ENCODE data around the gene FGF11.

Gene FGF11

GRCh38 chr17:7439462-7440112 is at the start of gene FGF11:
FGF11 (plus strand) TSS chr17:7439512; CDS start chr17:7439621, 109 bp downstream.
- no peak for DNase-seq

- DNase-seq, result no peak
Observed at GRCh38 chr17:7389924-7390910, 49.1 kb upstream of the FGF11 start.

- no peak for DNase-seq
Observed at GRCh38 chr17:7391307-7391706, 48.0 kb upstream of the FGF11 start.

- DNase-seq, result no peak
Observed at GRCh38 chr17:7392696-7393612, 46.4 kb upstream of the FGF11 start.

- DNase-seq, result no peak
Observed at GRCh38 chr17:7393613-7394451, 45.5 kb upstream of the FGF11 start.

- DNase-seq, result peak; percentile 58
Observed at GRCh38 chr17:7394452-7395191, 44.7 kb upstream of the FGF11 start, which contains the start of gene PLSCR3. PLSCR3 (minus strand) TSS chr17:7394525; CDS start chr17:7394110, 415 bp downstream.

- no peak for DNase-seq
Observed at GRCh38 chr17:7396147-7396546, 43.2 kb upstream of the FGF11 start.

- no peak for DNase-seq
Observed at GRCh38 chr17:7398612-7399011, 40.7 kb upstream of the FGF11 start.

GRCh38 chr17:7403043-7403726 is 36.1 kb upstream of the FGF11 start:
- no peak for DNase-seq

GRCh38 chr17:7403727-7403976 is 35.7 kb upstream of the FGF11 start:
- peak; percentile 72 for DNase-seq

- peak; percentile 99 for DNase-seq
Observed at GRCh38 chr17:7403977-7404736, 35.2 kb upstream of the FGF11 start, which contains the start of gene TMEM256. TMEM256 (minus strand) TSS chr17:7404097; CDS start chr17:7404084, 13 bp downstream.

- DNase-seq, result no peak
Observed at GRCh38 chr17:7404737-7405349, 34.5 kb upstream of the FGF11 start.

GRCh38 chr17:7405350-7406234 is 33.7 kb upstream of the FGF11 start:
- no peak for DNase-seq

GRCh38 chr17:7406235-7406825 is 33.0 kb upstream of the FGF11 start:
- no peak for DNase-seq

- no peak for DNase-seq
Observed at GRCh38 chr17:7407082-7407481, 32.2 kb upstream of the FGF11 start.

- DNase-seq, result no peak
Observed at GRCh38 chr17:7407485-7408251, 31.6 kb upstream of the FGF11 start, which contains the start of gene NLGN2. NLGN2 (plus strand) TSS chr17:7407845; CDS start chr17:7408256, 411 bp downstream.

- no peak for DNase-seq
Observed at GRCh38 chr17:7408252-7408727, 31.0 kb upstream of the FGF11 start.
